Endothelial cell of hepatic sinusoid (primary cell): Measurements from ENCODE around the gene MRC2.
"Not testable (repeated sequence)": the region's sequence is repeated elsewhere in the genome, so short reads cannot be mapped to it uniquely, and the experiment has no call there.

Experiments
- in situ Hi-C: cut with HindIII; loops from 2 replicates; pipeline ENCODE4 v1.10.0; 2017; ENCODE audit warnings: low sequenced_read_pairs

MRC2 gene, protein sequence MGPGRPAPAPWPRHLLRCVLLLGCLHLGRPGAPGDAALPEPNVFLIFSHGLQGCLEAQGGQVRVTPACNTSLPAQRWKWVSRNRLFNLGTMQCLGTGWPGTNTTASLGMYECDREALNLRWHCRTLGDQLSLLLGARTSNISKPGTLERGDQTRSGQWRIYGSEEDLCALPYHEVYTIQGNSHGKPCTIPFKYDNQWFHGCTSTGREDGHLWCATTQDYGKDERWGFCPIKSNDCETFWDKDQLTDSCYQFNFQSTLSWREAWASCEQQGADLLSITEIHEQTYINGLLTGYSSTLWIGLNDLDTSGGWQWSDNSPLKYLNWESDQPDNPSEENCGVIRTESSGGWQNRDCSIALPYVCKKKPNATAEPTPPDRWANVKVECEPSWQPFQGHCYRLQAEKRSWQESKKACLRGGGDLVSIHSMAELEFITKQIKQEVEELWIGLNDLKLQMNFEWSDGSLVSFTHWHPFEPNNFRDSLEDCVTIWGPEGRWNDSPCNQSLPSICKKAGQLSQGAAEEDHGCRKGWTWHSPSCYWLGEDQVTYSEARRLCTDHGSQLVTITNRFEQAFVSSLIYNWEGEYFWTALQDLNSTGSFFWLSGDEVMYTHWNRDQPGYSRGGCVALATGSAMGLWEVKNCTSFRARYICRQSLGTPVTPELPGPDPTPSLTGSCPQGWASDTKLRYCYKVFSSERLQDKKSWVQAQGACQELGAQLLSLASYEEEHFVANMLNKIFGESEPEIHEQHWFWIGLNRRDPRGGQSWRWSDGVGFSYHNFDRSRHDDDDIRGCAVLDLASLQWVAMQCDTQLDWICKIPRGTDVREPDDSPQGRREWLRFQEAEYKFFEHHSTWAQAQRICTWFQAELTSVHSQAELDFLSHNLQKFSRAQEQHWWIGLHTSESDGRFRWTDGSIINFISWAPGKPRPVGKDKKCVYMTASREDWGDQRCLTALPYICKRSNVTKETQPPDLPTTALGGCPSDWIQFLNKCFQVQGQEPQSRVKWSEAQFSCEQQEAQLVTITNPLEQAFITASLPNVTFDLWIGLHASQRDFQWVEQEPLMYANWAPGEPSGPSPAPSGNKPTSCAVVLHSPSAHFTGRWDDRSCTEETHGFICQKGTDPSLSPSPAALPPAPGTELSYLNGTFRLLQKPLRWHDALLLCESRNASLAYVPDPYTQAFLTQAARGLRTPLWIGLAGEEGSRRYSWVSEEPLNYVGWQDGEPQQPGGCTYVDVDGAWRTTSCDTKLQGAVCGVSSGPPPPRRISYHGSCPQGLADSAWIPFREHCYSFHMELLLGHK (N-terminal part only)

DNA sequence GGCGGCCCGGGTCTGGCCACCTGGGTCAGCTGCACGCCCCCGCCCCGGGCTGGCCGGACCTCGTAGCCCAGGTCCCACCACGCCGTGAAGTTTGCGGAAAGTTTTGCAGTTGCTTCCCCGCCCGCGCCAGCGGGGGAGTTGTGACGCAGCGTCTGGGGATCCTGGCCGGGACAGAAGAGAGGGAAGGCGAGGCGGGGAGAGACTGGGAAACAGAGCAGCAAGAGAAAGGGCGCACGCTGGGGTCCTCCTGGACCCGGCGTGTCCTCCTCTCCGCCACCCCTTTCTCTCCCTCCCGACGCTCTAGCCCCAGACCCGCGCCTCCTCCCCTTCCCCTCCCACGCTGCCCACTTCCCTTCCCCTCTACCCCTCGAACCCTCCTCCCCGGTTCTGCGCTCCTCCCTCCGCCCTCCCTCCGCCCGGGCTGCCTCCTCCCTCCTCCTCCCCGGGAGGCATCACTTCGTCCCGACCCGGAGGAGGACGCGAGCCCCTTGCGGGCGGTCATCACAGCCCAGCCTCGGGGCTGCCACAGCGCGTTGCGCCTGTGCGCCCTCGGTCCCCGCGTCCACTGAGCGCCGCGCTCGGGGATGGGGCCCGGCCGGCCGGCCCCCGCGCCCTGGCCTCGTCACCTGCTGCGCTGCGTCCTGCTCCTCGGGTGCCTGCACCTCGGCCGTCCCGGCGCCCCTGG is at the start of gene MRC2:
MRC2 (plus strand) TSS at position 452 of the 685 bp plus-strand sequence; CDS start at position 585, 133 bp downstream.
- in situ Hi-C loops: no loop called here

DNA sequence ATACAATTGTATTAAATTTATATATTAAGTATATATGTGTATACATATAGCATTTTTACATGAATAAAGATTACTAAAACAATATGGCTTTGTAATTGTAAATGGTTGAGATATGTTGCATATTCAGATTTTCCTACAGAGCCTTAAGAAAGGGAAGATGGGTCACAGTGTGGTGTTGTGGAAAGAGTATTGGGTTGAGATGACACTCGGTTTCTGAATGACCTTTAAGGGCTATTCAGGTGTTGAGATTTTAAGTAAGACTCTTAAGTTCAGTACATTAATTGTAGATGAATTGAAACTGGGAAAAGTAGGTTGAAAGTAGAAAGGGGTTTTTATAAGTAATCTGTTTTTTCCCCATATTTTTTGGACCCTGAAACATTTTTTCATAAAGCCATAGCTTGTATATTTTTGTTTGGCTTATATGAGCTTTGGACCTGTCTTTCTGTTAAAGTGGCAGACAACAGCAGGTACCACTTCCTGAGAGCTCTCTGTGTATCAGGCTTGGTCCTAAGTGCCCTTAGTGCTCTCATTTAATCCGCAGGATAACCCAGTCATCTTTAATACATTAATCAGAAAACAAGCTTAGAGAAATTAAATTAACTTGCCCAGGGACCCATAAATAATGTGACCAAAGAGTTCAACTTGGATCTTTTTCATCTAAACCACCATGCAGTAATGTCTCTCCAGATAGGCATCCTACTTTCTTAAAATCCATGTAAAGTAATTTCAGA is 48.5 kb upstream of the MRC2 start:
- in situ Hi-C loops: no loop called here

DNA sequence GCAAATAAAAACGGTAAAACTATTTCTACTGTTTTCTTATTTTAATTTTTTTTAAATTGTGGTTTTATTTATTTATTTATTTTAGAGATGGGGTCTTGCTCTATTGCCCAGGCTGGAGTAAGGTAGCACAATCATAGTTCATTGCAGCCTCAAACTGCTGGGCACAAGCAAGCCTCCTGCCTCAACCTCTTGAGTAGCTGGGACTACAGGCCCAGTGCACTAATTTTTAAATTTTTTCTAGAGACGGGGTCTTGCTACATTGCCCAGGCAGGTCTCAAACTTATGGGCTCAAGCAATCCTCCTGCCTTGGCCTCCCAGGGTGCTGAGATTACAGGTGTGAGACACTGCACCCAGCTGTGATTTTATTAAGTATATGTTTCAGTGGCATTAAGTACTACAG is 46.5 kb upstream of the MRC2 start:
- in situ Hi-C loops: no loop called here

DNA sequence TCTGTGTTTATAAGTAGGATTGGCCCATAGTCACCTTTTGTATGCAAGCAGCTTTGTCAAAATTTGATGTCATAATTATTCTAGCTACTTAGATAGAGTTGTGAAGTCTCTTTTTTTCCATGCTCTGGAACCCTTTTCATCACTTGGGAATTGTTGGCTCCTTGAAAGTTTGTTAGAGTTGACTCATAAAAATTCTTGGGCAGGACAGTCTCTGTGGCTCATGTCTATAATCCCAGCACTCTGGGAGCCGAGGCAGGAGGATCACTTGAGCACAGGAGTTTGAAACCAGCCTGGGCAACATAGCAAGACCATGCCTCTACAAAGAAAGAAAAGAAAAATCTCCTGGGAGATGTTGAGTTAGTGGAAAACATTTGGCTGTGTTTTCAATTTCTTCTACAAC is 45.7 kb upstream of the MRC2 start:
- in situ Hi-C loops: no loop called here

DNA sequence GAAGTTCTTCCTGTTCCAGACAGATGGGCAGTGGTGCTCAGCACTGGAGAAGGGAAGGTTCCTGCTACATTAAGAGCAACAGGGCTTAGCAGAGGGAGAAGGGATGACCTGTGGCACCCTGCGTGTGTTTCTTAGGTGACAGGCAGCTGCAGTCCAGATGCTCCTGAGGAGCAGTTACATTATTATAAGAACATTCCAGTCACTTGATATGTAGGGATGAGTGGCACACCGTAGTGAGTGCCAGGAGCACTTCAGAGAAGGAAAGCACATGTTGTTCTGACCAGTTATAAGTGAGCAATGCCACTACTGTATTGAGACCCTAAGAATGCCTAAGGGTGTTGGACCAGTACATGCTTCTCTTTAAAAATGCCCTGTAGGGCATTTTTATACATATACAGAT is 39.9 kb upstream of the MRC2 start:
- in situ Hi-C loops: no loop called here

DNA sequence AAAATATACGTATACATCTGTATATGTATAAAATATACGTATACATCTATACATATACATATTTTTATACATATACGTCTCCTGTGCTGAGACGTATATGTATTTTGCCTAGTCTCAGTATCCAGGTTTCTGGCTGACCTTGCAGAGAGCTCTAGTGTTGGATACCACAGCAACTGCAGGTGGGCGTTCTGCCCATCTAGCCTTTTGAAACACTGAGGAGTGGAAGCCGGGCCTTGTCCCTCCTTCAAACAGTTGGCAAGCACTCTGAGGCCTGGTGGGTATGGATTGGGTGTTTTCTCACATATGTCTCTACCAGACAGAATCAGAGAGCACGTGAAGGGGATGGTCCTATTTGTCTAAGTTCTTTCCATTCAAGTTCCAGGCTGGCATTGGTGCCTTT is 39.4 kb upstream of the MRC2 start:
- in situ Hi-C loops: no loop called here

DNA sequence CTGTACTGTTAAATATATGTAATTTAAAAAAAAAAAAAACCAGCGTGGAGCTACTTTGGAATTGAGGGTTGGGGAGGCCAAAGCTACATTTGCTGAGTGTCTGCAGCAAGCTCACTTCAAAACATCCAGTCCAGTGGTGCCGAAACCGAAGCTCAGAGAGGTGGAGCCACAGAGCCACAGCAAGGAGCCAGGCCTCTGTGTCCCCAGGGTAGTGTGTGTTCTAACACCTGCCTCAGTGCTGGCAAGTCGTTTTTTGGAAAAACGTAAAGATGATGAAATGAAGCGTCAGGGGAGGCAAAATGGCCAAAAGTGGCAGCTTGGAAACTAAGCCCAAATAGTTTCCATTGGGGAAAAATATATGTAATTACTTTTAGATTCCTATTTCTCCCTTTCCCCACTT is 36.1 kb upstream of the MRC2 start:
- in situ Hi-C loops: no loop called here

DNA sequence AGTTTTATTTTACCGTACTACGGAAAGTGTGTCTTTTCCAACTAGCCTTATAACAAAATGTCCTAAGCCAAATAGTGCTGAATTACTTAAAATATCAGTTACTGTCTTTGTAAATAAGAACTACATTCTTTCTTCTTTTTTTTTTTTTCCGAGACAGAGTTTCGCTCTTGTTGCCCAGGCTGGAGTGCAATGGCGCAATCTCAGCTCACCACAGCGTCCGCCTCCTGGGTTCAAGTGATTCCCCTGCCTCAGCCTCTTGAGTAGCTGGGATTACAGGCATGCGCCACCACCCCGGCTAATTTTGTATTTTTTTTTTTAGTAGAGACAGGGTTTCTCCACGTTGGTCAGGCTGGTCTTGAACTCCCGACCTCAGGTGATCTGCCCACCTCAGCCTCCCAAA is 35.6 kb upstream of the MRC2 start:
- in situ Hi-C loops: not testable (repeated sequence)

DNA sequence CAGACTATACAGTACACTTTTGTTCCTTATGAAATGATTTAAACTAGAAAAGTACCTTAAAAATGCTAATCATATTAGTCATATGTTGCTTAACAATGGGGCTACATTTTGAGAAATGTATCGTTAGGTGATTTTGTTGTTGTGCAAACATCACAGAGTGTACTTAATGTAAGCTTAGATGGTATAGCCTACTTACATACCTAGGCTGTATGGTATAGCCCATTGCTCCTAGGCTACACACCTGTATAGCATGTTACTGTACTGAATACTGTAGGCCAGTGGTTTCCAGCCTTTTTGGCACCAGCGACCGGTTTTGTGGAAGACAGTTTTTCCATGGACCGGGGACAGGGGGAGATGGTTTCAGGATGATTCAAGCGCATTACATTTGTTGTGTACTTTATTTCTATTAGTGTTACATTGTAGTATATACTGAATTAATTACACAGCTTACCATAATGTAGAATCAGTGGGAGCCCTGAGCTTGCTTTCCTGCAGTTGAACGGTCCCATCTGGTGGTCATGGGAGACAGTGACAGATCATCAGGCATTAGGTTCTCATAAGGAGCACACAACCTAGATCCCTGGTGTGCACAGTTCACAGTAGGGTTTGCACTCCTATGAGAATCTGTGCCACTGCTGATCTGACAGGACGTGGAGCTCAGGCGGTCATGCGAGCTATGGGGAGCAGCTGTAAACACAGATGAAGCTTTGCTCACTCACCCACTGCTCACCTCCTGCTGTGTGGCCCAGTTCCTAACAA is 35.0 kb upstream of the MRC2 start:
- in situ Hi-C loops: no loop called here

DNA sequence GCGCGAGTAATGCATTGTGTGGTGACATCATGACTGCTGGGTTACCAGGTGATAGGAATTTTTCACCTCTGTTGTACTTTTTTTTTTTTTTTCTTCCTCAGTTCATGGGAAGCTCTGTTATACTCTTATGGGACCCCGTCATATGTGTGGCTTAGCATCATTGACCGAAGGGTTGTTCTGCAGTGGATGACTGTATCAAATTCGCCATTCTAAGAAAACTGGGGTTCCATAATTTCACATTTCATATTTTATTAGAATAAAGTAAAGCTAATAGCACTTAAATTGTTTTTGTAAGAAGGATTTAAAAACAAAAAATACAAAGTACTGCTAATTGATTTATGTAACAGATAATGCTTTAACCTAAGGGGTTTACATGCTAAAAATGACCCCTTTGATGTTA is 32.0 kb upstream of the MRC2 start:
- in situ Hi-C loops: no loop called here

DNA sequence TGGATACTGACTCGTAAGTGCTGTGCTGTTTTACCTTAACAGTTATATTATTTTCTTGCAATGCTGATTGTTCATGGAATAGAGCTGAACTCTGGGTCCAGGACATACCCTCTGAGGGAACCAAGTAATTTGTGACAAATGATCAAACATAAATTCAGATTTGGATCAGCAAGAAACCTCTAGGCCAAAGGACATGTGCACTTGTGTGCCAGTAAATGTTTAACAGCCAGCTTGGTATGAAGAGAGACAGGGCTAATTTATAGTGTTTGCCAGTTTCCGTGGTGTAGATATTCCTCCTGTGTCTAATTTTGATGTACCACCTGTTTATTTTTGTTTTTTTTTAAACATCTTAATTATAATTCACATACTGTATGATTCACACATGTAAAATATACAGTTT is 30.8 kb upstream of the MRC2 start:
- in situ Hi-C loops: no loop called here

DNA sequence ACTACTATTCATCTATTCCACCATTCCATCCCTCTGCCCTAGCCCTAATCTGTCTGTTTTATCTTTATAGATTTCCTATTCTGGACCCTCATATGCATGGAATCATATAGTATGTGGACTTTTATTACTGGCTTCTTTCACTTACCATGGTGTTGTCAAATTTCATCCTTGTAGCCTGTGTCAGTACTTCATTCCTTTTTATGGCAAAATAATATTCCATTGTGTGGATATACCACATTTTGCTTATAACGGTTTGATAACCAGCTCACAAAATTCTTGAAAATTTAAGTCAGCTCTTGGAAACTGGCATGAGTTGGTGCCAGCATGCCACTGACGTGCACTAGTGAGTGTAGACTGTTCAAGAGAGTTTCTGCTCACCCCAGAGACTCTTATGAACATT is 30.3 kb upstream of the MRC2 start:
- in situ Hi-C loops: no loop called here

DNA sequence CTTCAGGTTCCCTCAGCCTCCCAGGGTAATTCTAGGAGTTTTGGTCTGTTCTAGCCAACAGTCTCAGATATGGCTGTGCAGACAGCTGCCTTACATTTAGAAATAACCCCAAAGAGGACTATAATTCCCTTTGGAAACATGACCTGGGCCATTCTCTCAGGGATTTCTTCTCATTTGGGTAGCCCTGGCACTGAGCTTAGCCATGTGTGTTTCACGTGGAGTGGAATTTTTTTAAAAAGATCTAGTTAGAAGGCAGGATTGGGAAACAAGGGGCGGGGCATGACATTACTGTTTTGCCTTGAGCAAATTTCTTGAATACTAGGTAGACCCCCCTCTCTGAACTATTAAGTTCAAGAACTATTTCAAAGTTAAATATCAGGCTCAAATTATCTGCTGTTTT is 29.6 kb upstream of the MRC2 start:
- in situ Hi-C loops: no loop called here

DNA sequence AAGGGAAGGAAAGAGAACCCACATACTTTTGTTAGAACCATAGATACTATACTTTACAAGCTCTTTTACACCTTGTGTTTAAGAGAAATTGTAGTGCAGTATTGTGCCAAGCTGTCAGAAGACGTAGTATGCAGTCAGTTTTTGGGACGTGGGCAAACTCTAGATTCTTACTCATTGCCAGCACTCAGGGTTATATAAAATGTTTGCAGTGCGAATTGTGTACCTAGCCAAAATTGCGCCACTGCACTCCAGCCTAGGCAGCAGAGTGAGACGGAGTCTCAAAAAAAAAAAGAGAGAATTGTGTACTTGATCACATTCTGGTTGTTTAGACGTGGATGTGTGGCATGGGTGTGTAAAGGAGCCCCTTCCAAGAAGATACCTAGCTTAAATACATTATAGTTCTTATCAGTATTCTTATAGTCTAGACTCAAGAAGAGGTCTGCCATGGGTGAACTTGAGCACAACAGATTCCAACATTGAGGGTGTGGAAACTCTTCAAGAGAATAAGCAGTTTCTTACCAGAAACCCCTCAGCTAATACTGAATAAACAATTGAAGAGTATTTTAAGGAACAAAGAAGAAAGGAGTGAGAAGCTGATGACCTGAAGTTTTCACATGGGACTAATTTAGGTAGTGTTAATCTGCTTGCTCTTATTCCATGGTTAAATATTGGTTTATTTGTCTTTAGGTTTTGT is 27.4 kb upstream of the MRC2 start:
- in situ Hi-C loops: no loop called here

DNA sequence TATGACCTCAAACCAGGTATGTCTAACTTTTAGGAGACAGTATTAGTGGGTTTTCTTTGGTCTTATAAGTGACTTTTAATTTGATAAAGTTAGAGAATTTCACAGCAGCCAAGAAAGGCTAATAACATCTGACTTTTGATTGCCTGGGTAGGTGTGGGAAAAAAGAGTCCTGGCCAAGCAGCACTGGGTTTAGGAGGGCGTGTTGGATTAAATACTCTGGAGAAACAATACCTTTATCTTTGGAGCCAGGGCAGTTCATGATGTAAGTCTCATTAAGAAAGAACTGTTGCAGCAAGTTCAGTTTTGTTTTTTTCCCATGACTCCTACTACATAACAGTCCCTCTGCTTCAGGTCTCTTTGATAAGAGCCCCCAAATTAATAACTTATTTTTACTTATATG is 26.7 kb upstream of the MRC2 start:
- in situ Hi-C loops: no loop called here

DNA sequence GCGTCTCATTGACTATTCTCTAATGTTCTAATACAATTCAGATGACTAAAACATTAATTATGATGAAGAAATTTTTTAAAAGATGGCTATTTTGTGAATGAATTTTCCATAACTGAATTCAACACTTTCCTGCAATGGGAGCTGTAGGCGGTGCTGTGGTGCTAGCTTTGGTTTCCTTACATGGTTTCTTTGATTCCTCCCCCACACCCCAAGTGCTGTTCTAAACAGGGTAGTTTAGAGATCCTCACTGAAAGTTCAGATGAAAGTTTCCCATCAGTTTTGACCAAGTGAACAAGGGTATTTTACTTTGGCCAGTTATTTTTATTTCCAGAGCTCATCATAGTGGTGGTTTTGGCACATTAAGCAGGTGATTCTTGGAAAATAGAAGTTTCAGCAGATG is 26.0 kb upstream of the MRC2 start:
- in situ Hi-C loops: no loop called here

DNA sequence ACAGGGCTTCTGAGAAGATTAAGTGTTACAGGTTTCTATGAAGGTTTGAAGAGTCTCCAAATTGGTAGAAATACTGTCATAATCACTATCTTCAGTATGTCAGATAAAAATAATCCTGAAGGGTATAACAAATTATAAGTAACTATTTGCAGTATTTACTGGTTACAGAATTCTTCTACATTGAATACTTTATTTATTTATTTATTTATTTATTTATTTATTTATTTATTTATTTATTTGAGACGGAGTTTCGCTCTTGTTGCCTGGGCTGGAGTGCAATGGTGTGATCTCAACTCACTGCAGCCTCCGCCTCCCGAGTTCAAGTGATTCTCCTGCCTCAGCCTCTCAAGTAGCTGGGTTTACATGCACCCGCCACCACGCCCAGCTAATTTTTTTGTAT is 23.7 kb upstream of the MRC2 start:
- in situ Hi-C loops: not testable (repeated sequence)

DNA sequence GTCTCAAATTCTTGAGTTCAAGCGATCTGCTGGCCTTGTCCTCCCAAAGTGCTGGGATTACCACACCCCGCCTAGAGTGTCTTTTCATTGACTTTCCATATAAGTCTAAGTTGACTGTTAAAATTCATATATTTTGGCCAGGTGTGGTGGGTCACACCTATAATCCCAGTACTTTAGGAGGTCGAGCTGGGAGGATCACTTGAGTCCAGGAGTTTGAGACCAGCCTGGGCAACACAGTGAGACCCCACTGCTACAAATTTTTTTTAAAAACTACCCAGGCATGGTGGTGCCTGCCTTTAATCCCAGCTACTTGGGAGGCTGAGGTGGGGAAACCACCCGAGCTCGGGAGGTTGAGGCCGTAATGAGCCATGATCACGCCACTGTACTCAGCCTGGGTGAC is 21.9 kb upstream of the MRC2 start:
- in situ Hi-C loops: loop anchor here (5.0 kb wide), 2 partner anchors 33 to 52 kb away; no protein-coding TSS in a partner anchor

DNA sequence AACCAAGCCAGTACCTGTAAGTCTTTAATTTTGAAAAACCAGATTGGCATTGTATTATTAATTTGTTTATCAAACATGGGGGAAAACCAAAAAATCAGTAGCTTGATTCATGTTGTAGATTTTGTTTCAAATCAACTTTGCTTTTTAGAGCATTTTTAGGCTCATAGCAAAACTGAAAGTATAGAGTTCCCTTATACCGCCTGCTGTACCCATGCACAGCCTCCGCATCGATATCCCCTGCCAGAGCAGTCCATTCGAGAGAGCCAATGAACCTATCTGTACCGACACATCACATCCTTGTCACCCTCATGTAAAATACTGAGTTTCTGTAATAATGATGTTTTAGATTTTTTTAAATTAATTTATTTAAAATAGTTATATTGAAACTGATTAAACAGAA is 16.2 kb upstream of the MRC2 start:
- in situ Hi-C loops: no loop called here
